GM18907 (cell line): ENCODE data around the gene API5.
"Not testable (repeated sequence)": the region's sequence is repeated elsewhere in the genome, so short reads cannot be mapped to it uniquely, and the experiment has no call there.

Source experiments
- ATAC-seq: cut with Tn5 transposase; IDR thresholded peaks from one replicate; pipeline ENCODE4 v1.9.1; 2021; ENCODE audit warnings: mild to moderate bottlenecking, moderate library complexity; ENCODE audit not compliant: unreplicated experiment

API5 gene

DNA sequence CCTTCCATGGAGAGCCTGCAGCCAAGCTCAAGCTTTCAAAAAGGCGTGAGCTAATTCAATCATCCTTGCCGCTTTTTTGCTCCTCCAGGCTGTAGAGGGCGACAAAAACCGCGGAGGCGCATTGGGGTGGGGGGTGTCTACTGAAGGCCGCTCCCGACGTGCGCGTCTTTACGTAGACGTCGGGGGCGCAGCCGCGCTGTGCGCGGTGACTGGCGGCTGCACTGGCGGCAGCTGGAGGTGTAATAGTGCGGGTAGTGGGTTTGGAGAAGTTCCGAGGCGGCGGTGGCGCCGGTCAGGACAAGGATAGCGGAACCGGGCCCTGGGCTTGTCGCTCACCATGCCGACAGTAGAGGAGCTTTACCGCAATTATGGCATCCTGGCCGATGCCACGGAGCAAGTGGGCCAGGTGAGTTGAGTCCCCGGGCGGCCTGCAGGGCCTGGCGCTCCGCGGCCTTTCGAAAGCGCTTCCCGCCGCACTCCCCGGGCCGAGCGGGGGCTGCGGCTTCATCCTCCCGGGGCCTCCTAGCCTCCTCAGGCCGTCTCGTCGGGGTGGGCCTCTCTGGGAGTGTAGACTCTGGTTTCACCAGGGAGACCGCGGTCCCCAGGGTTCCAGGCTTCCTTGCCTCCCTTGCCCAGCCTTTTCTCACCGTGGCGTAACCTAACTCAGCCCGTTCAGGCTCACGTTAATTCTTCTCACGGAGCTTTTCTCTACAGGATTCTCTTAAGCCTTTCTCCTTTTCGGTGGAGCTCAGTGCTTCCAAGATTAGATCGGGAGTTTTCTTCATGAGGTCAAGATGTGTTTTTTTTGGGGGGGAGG is at the start of gene API5:
Gene API5 (plus strand): TSS at position 206 of the 817 bp plus-strand sequence. CDS start 132 bp downstream, at position 338.
- ATAC-seq: peak; percentile 99

DNA sequence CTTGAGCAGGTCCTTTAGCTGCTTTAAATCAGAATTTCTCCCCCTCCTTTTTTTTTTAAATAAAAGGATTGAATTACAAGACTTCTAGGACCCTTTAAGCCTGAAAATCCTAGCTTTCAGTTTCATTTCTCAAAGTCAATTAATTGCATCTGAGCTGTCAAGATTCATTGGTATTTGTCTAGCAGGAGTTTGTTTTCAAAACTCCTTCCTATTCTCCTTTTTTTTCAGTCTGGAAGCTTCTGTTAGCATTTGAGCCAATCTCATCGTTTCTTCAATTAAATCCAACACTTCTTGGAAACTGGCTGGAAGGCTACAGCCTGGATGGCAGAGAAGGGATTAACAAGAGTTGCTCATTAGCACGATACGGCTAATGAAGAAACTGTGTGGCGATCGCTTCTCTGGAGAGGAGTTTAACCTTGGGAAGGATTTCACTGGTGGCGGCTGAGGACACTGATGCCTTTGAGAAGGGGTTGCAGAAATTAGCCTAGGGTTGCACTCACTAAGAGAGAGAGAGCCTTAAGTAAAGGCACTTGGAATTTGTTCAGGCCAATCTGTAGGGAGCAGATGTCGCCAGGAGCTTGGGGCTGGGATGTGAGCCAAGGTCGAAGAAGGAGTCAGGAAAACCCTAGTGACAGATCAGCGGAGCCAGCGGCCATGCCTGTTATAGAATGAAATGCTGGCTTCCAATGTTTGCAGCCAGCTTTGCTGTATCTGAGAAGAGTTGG is 43.8 kb upstream of the API5 start:
- ATAC-seq: no peak

DNA sequence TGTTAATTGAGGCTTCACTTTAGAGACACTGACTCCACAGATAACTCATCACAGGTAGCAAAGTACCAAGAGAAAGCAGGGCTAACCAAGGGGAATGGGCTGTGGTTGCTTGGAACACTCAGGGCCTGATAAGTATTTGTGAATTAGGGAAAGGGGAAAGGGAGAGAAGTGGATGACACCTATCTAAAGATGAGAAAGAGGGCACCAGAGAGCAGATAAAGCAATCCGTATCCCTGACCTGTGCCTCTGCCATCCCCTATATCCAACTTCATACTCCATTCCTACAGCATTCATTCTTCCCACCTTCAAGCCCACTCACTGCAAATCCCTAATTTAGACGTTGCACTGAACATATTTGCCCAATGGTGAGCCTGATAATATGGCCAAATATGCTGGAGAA is 43.0 kb upstream of the API5 start:
- ATAC-seq: no peak

DNA sequence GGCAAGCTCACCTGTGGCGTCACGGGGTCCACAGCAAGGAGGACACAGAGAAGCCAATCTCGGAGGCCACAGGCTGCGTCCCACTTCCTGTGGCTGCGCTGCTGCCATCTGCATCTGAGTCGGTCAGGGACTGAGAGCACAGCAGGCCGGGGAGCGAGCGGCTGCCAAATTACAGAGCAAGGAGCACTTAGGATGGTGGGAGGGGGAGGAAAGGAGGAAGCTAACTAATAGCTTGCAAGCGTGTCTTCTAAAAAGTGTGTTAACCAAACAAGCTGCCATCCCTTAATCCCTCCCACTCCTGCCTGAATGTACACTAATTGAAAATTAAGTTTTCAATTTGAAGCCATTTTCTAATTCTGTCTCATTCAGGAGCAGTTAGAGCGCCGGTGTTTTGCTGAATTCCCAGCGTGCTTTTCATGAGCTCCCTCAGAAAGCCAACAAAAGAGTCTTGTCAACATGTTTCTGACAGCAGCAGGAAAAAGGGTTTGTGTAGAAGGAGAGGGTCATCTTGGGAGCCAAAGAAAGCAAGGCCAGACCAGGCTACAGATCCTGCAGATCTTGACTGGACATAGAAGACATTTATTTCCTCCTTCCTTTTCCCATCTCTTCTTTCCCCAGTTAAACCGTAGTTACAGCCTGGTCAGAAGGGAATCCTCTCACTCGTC is 42.4 kb upstream of the API5 start:
- ATAC-seq: no peak

DNA sequence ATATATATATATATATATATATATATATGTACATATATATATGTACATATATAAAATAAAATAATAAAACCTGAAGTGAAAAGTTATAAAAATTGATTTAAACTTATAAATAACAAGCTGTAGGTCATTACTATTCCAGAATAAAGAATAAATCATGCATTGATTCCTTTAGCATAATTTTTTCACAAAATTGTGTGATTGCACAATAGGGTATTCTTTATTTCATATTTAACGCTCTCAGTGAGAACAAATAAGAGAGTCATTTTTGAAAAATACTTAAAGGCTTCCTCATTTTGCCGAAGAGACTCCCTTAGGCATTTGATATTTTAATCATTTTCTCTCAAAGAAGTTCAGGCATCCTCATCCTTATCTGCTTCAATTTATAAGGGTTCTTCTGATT is 41.3 kb upstream of the API5 start:
- no peak for ATAC-seq

DNA sequence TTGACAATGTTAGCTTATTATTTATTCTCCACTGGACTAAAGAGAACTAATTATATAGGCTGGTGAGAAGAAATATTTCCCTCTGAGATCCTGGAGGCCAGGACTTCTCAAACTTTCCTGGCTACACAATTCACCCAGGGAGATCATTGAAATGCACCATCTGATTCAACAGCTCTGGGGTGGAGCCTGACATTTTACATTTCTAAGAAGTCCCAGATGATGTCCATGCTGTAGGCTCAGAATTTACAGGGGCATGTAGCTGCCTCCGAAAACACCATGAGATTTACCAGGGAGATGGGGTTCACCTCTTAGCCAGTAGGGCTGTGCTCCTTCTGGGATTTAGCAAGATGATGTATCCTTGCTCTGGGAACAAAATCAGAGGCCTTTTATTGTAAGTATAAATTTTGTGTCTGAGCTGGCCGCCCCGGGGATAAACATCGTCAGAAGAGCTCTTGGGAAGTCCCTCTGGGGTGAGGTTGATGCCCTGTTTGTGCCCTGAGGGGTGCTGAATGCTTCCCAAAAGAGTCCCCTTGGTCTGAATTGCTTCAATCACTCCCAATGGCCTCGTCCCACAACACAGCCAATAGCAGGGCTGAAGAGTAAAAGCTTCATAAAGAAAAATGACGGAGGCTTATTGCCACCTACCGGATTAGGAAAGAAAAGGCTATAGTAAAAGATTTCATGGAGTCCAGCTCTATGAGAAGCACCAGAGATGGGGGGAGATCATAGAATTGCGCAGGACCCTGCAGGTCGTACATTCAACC is 33.4 kb upstream of the API5 start:
- no peak for ATAC-seq

DNA sequence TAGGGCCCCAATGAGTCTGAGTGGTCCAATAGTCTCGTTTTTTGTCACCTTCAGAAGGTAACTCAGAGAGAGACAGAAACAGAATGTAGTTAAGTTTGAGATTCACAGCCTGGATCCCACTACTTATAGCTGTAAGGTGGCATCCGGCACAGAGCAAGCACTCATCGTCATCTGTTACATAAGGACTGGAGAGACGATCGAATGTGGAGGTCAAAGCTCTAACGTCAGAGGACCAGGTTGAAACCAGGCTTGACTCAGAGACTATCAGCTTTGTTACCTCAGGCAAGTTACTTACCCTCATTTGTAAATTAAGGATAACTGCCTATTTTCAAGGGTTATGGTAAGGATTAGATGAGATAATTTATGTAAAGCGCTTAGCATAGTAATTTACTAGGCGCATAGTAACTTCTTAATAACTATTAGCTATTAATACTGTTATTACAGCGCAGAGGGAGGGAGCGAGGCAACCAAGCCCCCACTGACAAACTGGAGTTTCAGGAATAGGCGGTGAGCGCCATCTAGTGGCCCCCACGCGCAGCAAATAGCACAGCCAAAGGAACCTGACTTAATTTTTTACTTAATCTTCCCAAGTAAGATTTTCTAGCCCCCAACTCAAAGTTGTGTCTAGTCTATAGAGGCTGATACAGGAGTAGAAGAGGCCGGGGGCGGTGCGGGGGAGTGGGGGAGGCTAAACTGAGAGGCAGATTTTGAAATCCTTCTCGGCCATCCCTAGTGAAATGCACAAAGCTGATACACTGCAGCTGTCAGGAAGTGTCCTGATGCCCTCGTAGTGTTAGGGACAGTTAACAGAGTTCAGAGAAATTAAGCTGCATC is 29.0 kb upstream of the API5 start:
- ATAC-seq: peak; percentile 85

DNA sequence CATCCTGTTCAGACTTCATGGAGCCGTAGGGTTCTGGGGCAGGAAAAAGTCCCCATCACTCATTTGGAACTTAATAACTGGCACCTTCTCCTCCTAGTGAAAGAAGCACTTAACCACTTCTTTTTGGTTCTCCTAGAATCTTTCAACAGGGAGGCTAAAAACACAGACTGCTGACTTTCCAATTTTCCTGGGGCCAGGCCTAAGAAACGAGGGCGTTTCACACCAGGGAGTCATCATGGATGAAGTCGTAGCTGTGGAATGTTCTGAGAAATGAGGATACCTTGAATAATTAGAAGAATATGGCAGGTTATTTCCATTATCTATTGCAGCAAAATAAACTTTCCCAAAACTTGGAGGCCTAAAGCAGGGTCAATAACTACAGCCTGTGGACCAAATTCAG is 26.0 kb upstream of the API5 start:
- ATAC-seq: no peak

DNA sequence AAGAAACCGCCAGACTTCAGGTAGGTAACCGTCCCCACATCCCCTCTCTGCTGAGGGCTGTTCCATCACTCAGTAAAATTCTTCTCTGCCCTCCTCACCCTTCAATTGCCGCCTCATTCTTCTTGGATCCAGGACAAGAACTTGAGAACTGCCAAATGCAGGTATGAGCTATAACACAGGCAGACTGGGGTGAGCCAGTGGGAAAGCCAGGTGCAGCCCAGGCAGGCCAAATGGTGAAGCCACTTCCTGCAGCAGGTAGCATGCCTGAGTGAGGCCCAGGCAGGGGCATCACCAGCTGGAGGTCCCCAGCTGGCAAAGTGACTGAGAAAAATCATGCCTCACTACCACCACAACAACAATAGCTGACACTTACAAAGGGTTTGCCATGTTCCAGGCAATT is 22.4 kb upstream of the API5 start:
- ATAC-seq: no peak

DNA sequence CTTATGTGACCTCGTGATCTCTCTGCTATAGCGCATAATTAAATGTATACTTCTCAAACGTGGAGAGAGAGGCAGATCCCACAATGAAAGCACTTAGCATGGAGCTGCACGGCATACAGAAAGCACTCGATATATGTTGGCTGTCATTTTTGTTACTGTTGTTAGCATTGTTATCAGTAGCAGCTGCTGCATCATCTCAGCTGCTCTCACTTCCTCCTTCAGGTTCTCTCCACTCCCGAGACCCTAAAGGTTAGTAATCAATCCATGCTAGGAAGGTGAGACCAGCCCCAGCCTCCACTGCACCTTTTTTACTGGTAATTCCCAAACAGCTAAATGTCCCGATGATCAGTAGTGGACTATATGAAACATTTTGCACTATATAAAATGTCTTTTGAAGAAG is 13.4 kb upstream of the API5 start:
- ATAC-seq: no peak

DNA sequence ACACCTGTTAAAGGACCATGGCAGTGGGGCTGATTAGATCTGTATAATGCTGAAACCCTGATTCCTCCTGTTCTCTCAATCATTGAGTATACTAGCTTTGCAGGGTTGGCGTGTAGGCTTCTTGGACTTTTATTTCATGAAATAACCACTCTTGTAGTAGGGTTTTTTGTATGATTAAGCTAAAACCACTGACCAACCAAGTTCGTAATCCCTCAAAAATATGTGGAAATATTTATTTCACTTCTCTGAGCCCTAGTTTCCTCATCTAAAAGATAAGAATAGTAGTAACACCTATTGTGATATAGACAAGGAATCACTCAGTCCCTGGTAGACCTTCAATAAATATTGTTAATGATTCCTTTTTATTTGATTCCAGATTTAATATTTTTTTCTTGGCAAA is 4.2 kb downstream of the API5 start:
- no peak for ATAC-seq

DNA sequence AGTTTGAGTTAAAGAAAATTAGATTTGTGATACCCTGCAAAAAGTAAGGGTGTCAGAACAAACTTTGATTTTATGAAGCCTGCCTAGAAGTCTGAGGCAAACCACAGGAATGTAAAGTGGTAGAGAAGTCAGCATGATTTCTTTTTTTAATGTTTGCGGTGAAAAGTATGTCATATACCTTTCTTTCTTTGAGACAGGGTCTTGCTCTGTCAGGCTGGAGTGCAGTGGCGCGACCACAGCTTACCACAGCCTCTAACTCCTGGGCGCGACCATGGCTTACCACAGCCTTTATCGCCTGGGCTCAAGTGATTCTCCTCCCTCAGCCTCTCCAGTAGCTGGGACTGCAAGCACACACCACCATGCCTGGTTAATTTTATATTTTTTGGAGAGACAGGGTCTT is 4.7 kb downstream of the API5 start:
- no peak for ATAC-seq

DNA sequence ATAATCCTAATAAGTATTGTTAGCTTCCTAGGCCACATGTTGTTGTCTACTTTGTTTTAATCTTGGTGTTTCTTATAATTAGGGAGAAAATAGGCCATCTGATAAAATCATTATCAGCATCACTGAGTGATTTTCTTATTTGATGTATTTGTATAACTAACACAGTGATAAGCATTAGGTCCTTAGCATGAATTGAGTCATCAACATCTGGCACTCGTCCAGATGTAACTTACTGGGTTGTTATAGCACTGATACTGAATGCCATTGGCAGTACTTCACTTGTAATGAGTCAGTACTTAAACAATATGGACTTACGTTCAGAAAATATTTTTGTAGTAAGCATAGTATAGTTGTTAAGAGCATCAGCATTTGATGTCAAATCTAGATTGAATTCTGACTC is 16.2 kb downstream of the API5 start:
- ATAC-seq: no peak

DNA sequence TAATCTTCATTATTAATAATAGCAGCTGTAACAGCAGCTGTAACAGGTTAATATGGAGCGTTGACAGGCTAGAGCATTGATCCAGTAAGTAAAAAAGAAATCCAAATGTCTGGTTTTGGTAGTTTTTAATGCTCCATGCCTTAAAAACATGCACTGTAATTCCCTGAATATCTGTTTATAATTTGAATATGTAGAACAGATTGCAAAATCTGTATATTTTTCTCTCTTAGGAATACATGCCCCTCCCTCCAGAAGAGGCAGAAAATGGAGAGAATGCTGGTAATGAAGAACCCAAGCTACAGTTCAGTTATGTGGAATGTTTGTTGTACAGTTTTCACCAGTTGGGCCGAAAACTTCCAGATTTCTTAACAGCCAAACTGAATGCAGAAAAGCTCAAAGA is 16.7 kb downstream of the API5 start:
- no peak for ATAC-seq

DNA sequence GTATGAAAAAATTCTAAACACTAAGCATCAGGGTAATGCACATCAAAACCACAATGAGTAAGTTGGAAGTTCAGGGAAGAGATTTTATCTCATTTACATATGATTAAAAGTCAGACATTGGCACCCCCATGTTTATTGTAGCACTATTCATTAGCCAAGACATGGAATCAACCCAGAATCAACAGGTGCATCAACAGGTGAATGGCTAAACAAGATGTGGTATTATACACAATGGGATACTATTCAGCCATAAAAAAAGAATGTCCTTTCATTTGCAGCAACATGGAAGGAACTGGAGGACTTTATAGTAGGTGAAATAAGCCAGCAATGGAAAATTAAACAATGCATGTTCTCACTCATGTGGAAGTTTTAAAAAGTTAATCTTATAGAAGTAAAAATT is 29.4 kb downstream of the API5 start:
- ATAC-seq: no peak

DNA sequence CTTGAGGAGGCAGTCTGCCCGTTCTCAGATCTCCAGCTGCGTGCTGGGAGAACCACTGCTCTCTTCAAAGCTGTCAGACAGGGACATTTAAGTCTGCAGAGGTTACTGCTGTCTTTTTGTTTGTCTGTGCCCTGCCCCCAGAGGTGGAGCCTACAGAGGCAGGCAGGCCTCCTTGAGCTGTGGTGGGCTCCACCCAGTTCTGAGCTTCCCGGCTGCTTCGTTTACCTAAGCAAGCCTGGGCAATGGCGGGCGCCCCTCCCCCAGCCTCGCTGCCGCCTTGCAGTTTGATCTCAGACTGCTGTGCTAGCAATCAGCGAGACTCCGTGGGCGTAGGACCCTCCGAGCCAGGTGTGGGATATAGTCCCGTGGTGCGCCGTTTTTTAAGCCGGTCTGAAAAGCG is 39.6 kb downstream of the API5 start:
- not testable (repeated sequence) for ATAC-seq

DNA sequence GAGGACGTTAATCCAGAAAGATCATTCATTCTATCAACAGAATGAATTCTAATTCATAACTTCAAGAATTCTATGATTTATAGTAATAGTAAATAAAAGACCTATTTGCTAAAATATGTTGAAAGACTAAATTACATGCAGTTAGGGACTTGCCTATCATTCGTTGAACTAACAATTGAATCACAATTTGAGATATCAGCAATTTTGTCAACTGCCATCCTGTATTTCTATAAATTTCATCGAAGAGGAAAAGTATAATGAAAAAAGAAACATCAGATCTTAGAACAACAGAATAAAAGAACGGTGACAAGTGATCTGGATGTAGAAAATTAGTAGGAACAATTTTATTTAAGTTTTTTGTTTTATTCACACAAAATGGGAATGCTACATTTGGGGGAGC is 42.5 kb downstream of the API5 start:
- ATAC-seq: no peak

DNA sequence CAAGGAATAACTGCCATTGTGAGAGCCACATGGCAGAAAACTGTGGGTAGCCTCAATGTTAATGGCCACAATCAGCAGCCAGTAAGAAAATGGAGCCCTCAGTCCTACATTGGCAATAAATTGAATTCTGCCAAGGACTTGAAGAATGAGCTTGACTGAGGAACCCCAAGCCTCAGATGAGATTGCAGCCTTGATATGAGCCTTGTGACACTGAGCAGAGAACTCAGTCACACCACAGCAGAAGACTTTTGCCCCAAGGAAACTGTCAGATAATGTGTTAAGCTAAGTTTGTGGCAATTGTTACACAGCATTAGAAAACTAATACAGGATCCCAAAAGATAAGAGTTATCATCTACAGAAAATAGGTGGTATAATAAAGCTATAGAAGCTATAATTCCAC is 44.5 kb downstream of the API5 start:
- ATAC-seq: no peak

DNA sequence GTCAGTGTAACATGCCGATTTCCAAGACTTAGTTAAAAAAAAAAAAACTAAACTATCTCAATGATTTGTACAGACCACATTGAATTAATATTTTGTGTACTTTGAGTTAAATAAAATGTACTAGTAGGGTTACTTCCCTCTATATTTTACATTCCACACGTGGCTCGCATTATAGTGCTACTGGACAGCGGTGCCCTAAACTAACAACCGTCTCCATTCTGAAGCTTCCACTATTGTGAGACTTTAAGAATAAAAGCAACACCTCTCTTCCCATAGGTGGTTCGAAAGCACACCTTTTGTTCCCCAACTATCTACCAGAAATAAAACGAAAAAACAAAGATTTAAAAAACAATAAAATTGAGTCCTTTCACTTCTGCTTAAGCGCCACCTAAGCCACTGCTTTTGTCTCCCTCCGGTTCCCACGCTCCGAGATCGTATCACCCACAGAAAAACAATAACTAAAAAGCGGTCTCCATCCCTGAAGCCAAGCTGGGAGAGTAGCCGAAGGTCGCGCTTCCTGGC is 46.5 kb downstream of the API5 start:
- no peak for ATAC-seq

DNA sequence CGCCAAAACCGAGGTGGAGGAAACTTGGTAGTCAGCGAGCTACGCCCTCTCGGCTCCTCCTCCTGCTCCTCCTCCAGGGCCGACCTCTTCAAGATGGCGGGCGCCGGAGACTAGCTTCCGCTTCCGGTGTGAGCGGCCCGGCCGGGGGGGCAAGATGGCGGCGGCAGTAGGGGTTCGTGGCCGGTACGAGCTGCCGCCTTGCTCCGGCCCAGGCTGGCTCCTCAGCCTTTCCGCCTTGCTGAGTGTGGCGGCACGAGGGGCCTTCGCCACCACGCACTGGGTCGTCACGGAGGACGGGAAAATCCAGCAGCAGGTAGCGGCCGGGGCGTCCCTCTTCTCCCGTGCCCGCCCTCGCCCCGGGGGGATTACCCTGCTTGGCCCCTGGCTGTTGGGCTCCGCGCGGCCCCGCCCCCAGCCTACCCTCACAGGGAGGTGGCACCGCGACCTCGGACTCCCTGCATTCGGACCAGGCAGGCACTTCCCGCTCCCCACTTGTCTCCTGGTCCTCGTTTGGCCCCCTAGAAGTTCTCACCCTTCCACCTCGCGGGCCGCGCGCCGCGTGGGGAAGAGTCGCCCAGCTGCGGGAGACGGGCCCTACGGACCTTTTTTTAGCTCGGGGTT is 47.1 kb downstream of the API5 start, which contains the start of gene TTC17:
Gene TTC17 (plus strand): TSS at position 120 of the 621 bp plus-strand sequence. CDS start 35 bp downstream, at position 155.
- peak; percentile 96 for ATAC-seq
